ENCODE data around the gene IL9.

Gene IL9

DNA sequence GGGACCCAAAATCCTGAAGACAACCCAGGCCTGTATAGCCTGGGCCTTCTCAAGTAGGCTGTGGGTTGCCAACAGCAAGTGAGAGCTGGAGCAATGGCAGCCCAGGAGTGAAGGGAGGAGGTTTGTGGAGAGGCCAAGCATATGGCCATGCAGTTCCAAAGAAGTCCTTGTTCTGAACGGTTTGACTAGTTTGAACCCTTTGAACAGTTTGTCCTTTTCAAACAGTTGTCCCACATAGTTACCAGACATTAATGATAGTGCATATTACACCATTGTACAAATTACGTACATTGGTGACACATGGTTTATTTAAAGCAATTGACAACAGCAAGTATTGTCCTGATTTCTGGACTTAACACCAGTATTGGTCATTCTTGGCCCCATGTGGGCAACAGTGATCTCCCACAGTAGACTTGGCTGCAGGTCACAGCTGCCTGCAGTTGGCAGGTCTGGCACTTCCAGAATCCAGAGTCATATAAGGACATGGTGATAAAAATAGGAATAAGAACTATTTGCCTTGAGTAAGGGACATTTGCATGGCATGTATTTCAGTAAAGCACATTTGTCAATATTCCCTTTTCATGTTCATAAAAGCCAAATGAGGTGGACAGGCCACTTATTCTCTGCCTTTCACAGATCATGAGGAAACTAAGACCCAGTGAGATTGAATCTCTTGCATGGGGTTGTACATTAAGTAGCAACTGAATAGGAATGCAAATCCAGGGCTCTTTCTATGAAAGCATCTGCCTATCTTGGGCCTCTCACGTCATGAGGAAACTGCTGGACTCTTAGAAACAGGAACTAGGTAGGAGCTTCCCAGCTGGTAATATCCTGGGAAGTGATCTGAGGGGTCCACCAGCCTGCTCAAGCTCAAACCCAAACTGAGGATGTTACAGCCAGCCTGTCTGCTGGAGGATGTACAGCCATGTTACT is 30.9 kb downstream of the IL9 start:
- TF ChIP-seq CTCF (IDR thresholded peaks at IDR 0.05; ENCODE audit: low read length) = no peak
- TF ChIP-seq EZH2 (optimal IDR thresholded peaks at IDR 0.05; ENCODE audit: low read depth, low read length) = no peak
- TF ChIP-seq EZH2phosphoT487 (IDR thresholded peaks at IDR 0.05; ENCODE audit: low read length) = no peak
- H3K4me1 ChIP-seq (ENCODE audit: low read length) = no peaks in the 10 kb centered on the region

GRCh38 chr5:135862744-135863143 is 32.9 kb downstream of the IL9 start:
- Histone ChIP-seq H3K9me2 (replicated peaks; ENCODE audit: insufficient read depth, low read length) (no peaks in the 10 kb centered on the region), H3K4me1 (ENCODE audit: low read length) (no peaks in the 10 kb centered on the region), H3F3A (ENCODE audit: insufficient read depth, low read length) (no peaks in the 10 kb centered on the region), H4K20me1 (ENCODE audit: insufficient read depth, low read length) (no peaks in the 10 kb centered on the region), H3K4me2 (ENCODE audit: low read depth, low read length) (no peak overlapping the region), H3K36me3 (replicated peaks; ENCODE audit: insufficient read depth, low read length) (no peaks in the 10 kb centered on the region), H3K4me3 (ENCODE audit: low read length) (no peak overlapping the region), H3K79me2 (ENCODE audit: low read length) (no peaks in the 10 kb centered on the region), H3K27me3 (replicated peaks; ENCODE audit: insufficient read depth, low read length) (no peaks in the 10 kb centered on the region), H3K9me3 (replicated peaks; ENCODE audit: insufficient read depth, low read length) (no peaks in the 10 kb centered on the region), H3K9ac (ENCODE audit: low read length) (no peak overlapping the region), H2AFZ (ENCODE audit: low read length) (no peak overlapping the region), H3K27ac (ENCODE audit: low read length) (no peak overlapping the region)
- no peak for DNase-seq
- TF ChIP-seq EZH2 (optimal IDR thresholded peaks at IDR 0.05; ENCODE audit: low read depth, low read length) = no peak
- TF ChIP-seq CTCF (IDR thresholded peaks at IDR 0.05; ENCODE audit: low read length) = no peak
- TF ChIP-seq EZH2phosphoT487 (IDR thresholded peaks at IDR 0.05; ENCODE audit: low read length) = no peak

More for the DNA sequence above, 30.9 kb downstream of the IL9 start:
- Histone ChIP-seq H3K9me2 (replicated peaks; ENCODE audit: insufficient read depth, low read length) (no peaks in the 10 kb centered on the region), H3K36me3 (replicated peaks; ENCODE audit: insufficient read depth, low read length) (no peaks in the 10 kb centered on the region), H3K4me2 (ENCODE audit: low read depth, low read length) (no peak overlapping the region), H2AFZ (ENCODE audit: low read length) (no peak overlapping the region), H3K79me2 (ENCODE audit: low read length) (no peaks in the 10 kb centered on the region), H3K9ac (ENCODE audit: low read length) (no peak overlapping the region), H4K20me1 (ENCODE audit: insufficient read depth, low read length) (no peaks in the 10 kb centered on the region), H3K27ac (ENCODE audit: low read length) (no peak overlapping the region), H3F3A (ENCODE audit: insufficient read depth, low read length) (no peaks in the 10 kb centered on the region), H3K4me3 (ENCODE audit: low read length) (no peak overlapping the region), H3K9me3 (replicated peaks; ENCODE audit: insufficient read depth, low read length) (no peaks in the 10 kb centered on the region), H3K27me3 (replicated peaks; ENCODE audit: insufficient read depth, low read length) (no peaks in the 10 kb centered on the region)
- no peak for DNase-seq

DNA sequence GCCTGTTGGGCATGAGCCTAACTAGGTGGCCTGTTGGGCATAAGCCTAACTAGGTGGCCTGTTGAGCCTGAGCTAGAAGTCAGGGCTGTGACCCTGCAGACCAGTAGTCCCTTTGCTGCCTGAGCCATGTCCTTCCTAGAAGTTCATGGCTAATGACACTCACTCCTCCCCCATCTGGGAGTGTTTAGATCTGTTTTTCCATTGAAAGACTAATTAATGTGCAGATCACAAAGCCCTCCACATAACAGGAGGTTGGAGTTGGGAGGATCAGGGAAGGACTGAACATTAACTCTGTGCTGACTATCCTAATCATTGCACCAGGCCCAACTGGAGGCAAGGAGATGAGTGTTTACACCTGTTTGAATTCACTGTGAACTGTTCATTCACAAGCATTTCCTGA is 33.6 kb downstream of the IL9 start:
- DNase-seq = no peak
- no peak overlapping the region for H3K27ac ChIP-seq (ENCODE audit: low read length)
- no peaks in the 10 kb centered on the region for H3K9me2 ChIP-seq (replicated peaks; ENCODE audit: insufficient read depth, low read length)
- no peaks in the 10 kb centered on the region for H3K4me1 ChIP-seq (ENCODE audit: low read length)
- no peaks in the 10 kb centered on the region for H4K20me1 ChIP-seq (ENCODE audit: insufficient read depth, low read length)
- H3K4me2 ChIP-seq (ENCODE audit: low read depth, low read length) = no peak overlapping the region
- H3K27me3 ChIP-seq (replicated peaks; ENCODE audit: insufficient read depth, low read length) = no peaks in the 10 kb centered on the region
- TF ChIP-seq EZH2 (optimal IDR thresholded peaks at IDR 0.05; ENCODE audit: low read depth, low read length) (no peak), EZH2phosphoT487 (IDR thresholded peaks at IDR 0.05; ENCODE audit: low read length) (no peak), CTCF (IDR thresholded peaks at IDR 0.05; ENCODE audit: low read length) (no peak)
- H3K79me2 ChIP-seq (ENCODE audit: low read length) = no peaks in the 10 kb centered on the region
- H3K4me3 ChIP-seq (ENCODE audit: low read length) = no peak overlapping the region
- H3F3A ChIP-seq (ENCODE audit: insufficient read depth, low read length) = no peaks in the 10 kb centered on the region
- no peak overlapping the region for H2AFZ ChIP-seq (ENCODE audit: low read length)
- no peaks in the 10 kb centered on the region for H3K9me3 ChIP-seq (replicated peaks; ENCODE audit: insufficient read depth, low read length)
- no peaks in the 10 kb centered on the region for H3K36me3 ChIP-seq (replicated peaks; ENCODE audit: insufficient read depth, low read length)
- H3K9ac ChIP-seq (ENCODE audit: low read length) = no peak overlapping the region

Measured in MM.1S (cell line).